ENCODE data around the gene CNTNAP2. TPM values are rescaled to one million over a fixed set of nuclear protein-coding genes. Genes with fewer than 3 reads are reported as not detected.

CNTNAP2 gene
- total RNA-seq, 3 donors from 2014 or later (not counting 1 experiment from before 2014, with no cell fraction given): 0.18 to 1.1 TPM; not detected in 1

GRCh38 chr7:147911201-147911601 is 1794.6 kb downstream of the CNTNAP2 start:
- Mint-ChIP-seq H3K4me1 (no peaks in the 10 kb centered on the region), H3K4me3 (no peak overlapping the region), H3K9me3 (peaks cover 0 to 2% of the 10 kb centered on the region in 2 donors), H3K27ac (no peak overlapping the region), H3K36me3 (no peaks in the 10 kb centered on the region), H3K27me3 (ENCODE audit: low read depth in 2 of 2) (no peaks in the 10 kb centered on the region)
- H3K4me3 ChIP-seq (ENCODE audit: low read length): no peak overlapping the region
- TF ChIP-seq CTCF (IDR thresholded peaks at IDR 0.05): no peak
- no peaks in the 10 kb centered on the region for H3K27me3 ChIP-seq (ENCODE audit: control insufficient read depth, insufficient read depth, low read length)
- no peaks in the 10 kb centered on the region for H3K9me3 ChIP-seq (ENCODE audit: control insufficient read depth, insufficient read depth, low read length)
- 18% methylated on average over 2 of the region's 3 CpGs for WGBS (ENCODE audit: insufficient coverage)
- H3K36me3 ChIP-seq (ENCODE audit: control insufficient read depth, insufficient read depth, low read length): no peaks in the 10 kb centered on the region
- H3K27ac ChIP-seq (ENCODE audit: low read length): no peak overlapping the region
- no peak for DNase-seq
- intact Hi-C loops (cut with micrococcal nuclease): no loop called here
- H3K4me1 ChIP-seq (ENCODE audit: control insufficient read depth, insufficient read depth, low read length): no peaks in the 10 kb centered on the region
- no peak for ATAC-seq

GRCh38 chr7:147912291-147912690 is 1795.7 kb downstream of the CNTNAP2 start:
- H3K9me3 Mint-ChIP-seq: peaks cover 0 to 5% of the 10 kb centered on the region in 2 donors
- no peaks in the 10 kb centered on the region for H3K27me3 Mint-ChIP-seq (ENCODE audit: low read depth in 2 of 2)
- Histone ChIP-seq H3K36me3 (ENCODE audit: control insufficient read depth, insufficient read depth, low read length) (no peaks in the 10 kb centered on the region), H3K9me3 (ENCODE audit: control insufficient read depth, insufficient read depth, low read length) (no peaks in the 10 kb centered on the region), H3K4me1 (ENCODE audit: control insufficient read depth, insufficient read depth, low read length) (no peaks in the 10 kb centered on the region), H3K4me3 (ENCODE audit: low read length) (no peak overlapping the region), H3K27me3 (ENCODE audit: control insufficient read depth, insufficient read depth, low read length) (no peaks in the 10 kb centered on the region), H3K27ac (ENCODE audit: low read length) (no peak overlapping the region)
- 74% methylated on average over 2 of the region's 2 CpGs for WGBS (ENCODE audit: insufficient coverage)
- no peak overlapping the region for H3K27ac Mint-ChIP-seq
- ATAC-seq (no peak), DNase-seq (no peak)
- no peak overlapping the region for H3K4me3 Mint-ChIP-seq
- H3K36me3 Mint-ChIP-seq: no peaks in the 10 kb centered on the region
- intact Hi-C loops (cut with micrococcal nuclease): no loop called here
- H3K4me1 Mint-ChIP-seq: no peaks in the 10 kb centered on the region
- TF ChIP-seq CTCF (IDR thresholded peaks at IDR 0.05): no peak

- Mint-ChIP-seq H3K27me3 (ENCODE audit: low read depth in 2 of 2) (no peaks in the 10 kb centered on the region), H3K4me1 (no peaks in the 10 kb centered on the region), H3K4me3 (no peak overlapping the region), H3K27ac (no peak overlapping the region), H3K9me3 (peaks cover 0 to 5% of the 10 kb centered on the region in 2 donors), H3K36me3 (no peaks in the 10 kb centered on the region)
- H3K4me1 ChIP-seq (ENCODE audit: control insufficient read depth, insufficient read depth, low read length): no peaks in the 10 kb centered on the region
- DNase-seq (no peak), ATAC-seq (no peak)
- no peaks in the 10 kb centered on the region for H3K9me3 ChIP-seq (ENCODE audit: control insufficient read depth, insufficient read depth, low read length)
- H3K4me3 ChIP-seq (ENCODE audit: low read length): no peak overlapping the region
- 96% methylated on average over 2 of the region's 2 CpGs for WGBS (ENCODE audit: insufficient coverage)
- no peaks in the 10 kb centered on the region for H3K27me3 ChIP-seq (ENCODE audit: control insufficient read depth, insufficient read depth, low read length)
- intact Hi-C loops (cut with micrococcal nuclease): no loop called here
- no peak for TF ChIP-seq CTCF (IDR thresholded peaks at IDR 0.05)
- no peaks in the 10 kb centered on the region for H3K36me3 ChIP-seq (ENCODE audit: control insufficient read depth, insufficient read depth, low read length)
- H3K27ac ChIP-seq (ENCODE audit: low read length): no peak overlapping the region
Observed at GRCh38 chr7:147912946-147913638, 1796.5 kb downstream of the CNTNAP2 start.

GRCh38 chr7:147915781-147916180 is 1799.2 kb downstream of the CNTNAP2 start:
- H3K27ac ChIP-seq (ENCODE audit: low read length): no peak overlapping the region
- no peak for DNase-seq
- intact Hi-C loops (cut with micrococcal nuclease): no loop called here
- Mint-ChIP-seq H3K4me1 (no peaks in the 10 kb centered on the region), H3K9me3 (peaks cover 0 to 5% of the 10 kb centered on the region in 2 donors), H3K36me3 (no peaks in the 10 kb centered on the region), H3K27me3 (ENCODE audit: low read depth in 2 of 2) (no peaks in the 10 kb centered on the region), H3K27ac (no peak overlapping the region), H3K4me3 (no peak overlapping the region)
- ATAC-seq: no peak
- no peaks in the 10 kb centered on the region for H3K9me3 ChIP-seq (ENCODE audit: control insufficient read depth, insufficient read depth, low read length)
- 91% methylated on average over 4 of the region's 4 CpGs for WGBS (ENCODE audit: insufficient coverage)
- no peaks in the 10 kb centered on the region for H3K27me3 ChIP-seq (ENCODE audit: control insufficient read depth, insufficient read depth, low read length)
- H3K36me3 ChIP-seq (ENCODE audit: control insufficient read depth, insufficient read depth, low read length): no peaks in the 10 kb centered on the region
- H3K4me3 ChIP-seq (ENCODE audit: low read length): no peak overlapping the region
- no peak for TF ChIP-seq CTCF (IDR thresholded peaks at IDR 0.05)
- H3K4me1 ChIP-seq (ENCODE audit: control insufficient read depth, insufficient read depth, low read length): no peaks in the 10 kb centered on the region

Measured in natural killer cell (primary cell).